Ishikawa (cell line): ENCODE results near the gene DPYD.

Source experiments
- CEBPB ChIP-seq: IDR thresholded peaks from 2 replicates; pipeline ENCODE4 v1.6.1; 2012
- CREB1 ChIP-seq: IDR thresholded peaks from 2 replicates; pipeline ENCODE4 v1.6.1; 2012; ENCODE audit warnings: low read depth
- EGR1 ChIP-seq: IDR thresholded peaks from 2 replicates; pipeline ENCODE4 v1.6.1; 2012
- EP300 ChIP-seq: IDR thresholded peaks from 2 replicates; pipeline ENCODE4 v1.6.1; 2012; ENCODE audit warnings: borderline replicate concordance
- FOXM1 ChIP-seq: IDR thresholded peaks from 2 replicates; pipeline ENCODE4 v1.6.1; 2012; ENCODE audit warnings: low read depth, borderline replicate concordance
- NFIC ChIP-seq: IDR thresholded peaks from 2 replicates; pipeline ENCODE4 v1.6.1; 2012
- RAD21 ChIP-seq: IDR thresholded peaks from 2 replicates; pipeline ENCODE4 v1.6.1; 2012; ENCODE audit warnings: low read depth
- REST ChIP-seq: IDR thresholded peaks from 2 replicates; pipeline ENCODE4 v1.6.1; 2012; ENCODE audit warnings: low read depth, mild to moderate bottlenecking
- TAF1 ChIP-seq: IDR thresholded peaks from 2 replicates; pipeline ENCODE4 v1.6.1; 2012; ENCODE audit warnings: low read depth, mild to moderate bottlenecking
- TCF12 ChIP-seq: IDR thresholded peaks from 2 replicates; pipeline ENCODE4 v1.6.1; 2012; ENCODE audit warnings: low read depth
- TEAD4 ChIP-seq: IDR thresholded peaks from 2 replicates; pipeline ENCODE4 v1.6.1; 2012
- USF1 ChIP-seq: IDR thresholded peaks from 2 replicates; pipeline ENCODE4 v1.6.1; 2012
- YY1 ChIP-seq: IDR thresholded peaks from 2 replicates; pipeline ENCODE4 v1.6.1; 2012; ENCODE audit warnings: low read depth
- ZBTB7A ChIP-seq: IDR thresholded peaks from 2 replicates; pipeline ENCODE4 v1.6.1; 2012; ENCODE audit warnings: low read depth
- TF ChIP-seq, protein P1 (sequence below): IDR thresholded peaks from 2 replicates; pipeline ENCODE4 v1.6.1; 2012

The DPYD gene

DNA sequence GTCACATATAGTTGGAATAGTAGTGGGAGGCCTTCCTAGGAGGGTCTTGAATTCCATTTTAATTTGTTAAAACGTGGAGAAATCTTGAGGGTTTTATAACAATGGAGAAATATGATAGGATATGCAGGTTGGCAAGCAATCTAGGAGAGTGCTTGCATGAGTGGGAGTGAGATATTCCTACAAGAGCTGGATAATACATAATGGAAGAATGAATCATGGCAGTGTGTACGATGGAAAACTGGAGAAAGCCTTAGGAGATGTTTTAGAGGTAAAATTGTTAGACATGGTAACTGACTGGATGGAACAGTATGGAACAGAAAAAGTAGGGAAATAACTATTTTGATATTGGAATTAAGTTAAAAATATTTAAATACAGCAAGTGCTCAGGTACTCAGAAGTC lies 846.9 kb downstream of the DPYD start:
- no peak for TF ChIP-seq TAF1
- no peak for TF ChIP-seq YY1
- no peak for TF ChIP-seq CEBPB
- no peak for TF ChIP-seq USF1
- TF ChIP-seq TEAD4 = no peak
- TF ChIP-seq NFIC = no peak
- no peak for TF ChIP-seq REST
- no peak for TF ChIP-seq EGR1
- TF ChIP-seq EP300 = no peak
- TF ChIP-seq CREB1 = no peak
- TF ChIP-seq FOXM1 = no peak
- TF ChIP-seq RAD21 = no peak
- TF ChIP-seq, protein P1, sequence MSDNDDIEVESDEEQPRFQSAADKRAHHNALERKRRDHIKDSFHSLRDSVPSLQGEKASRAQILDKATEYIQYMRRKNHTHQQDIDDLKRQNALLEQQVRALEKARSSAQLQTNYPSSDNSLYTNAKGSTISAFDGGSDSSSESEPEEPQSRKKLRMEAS = no peak
- no peak for TF ChIP-seq ZBTB7A
- no peak for TF ChIP-seq TCF12

GRCh38 chr1:97073169-97073568 lies 847.7 kb downstream of the DPYD start:
- no peak for TF ChIP-seq CREB1
- TF ChIP-seq REST = no peak
- TF ChIP-seq RAD21 = no peak
- TF ChIP-seq USF1 = no peak
- TF ChIP-seq TCF12 = no peak
- no peak for TF ChIP-seq YY1
- no peak for TF ChIP-seq EGR1
- no peak for TF ChIP-seq TAF1
- TF ChIP-seq CEBPB = no peak
- TF ChIP-seq EP300 = no peak
- TF ChIP-seq, protein P1 = no peak
- TF ChIP-seq FOXM1 = no peak
- TF ChIP-seq TEAD4 = no peak
- no peak for TF ChIP-seq ZBTB7A
- TF ChIP-seq NFIC = no peak

DNA sequence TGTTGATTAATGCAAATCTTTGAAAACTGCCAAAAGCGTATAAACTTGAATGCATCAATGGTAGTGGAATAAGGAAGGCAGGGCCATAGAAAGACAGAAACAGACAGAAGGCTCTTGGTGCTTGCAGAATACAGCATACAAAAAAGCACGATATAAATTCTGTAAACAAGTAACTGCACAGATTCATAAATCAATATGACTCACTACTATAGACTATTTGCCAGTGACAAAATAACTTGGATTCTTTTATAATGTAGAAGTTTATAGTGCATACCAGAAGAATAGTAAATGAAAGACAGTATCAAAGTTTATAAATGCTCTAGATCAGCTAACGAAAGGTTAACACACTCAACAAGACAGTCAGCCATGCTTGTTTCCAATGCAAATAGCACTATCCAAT lies 849.7 kb downstream of the DPYD start:
- no peak for TF ChIP-seq REST
- TF ChIP-seq EP300 = no peak
- no peak for TF ChIP-seq TCF12
- no peak for TF ChIP-seq CEBPB
- no peak for TF ChIP-seq RAD21
- TF ChIP-seq TEAD4 = no peak
- TF ChIP-seq YY1 = no peak
- TF ChIP-seq NFIC = no peak
- no peak for TF ChIP-seq FOXM1
- TF ChIP-seq TAF1 = no peak

DNA sequence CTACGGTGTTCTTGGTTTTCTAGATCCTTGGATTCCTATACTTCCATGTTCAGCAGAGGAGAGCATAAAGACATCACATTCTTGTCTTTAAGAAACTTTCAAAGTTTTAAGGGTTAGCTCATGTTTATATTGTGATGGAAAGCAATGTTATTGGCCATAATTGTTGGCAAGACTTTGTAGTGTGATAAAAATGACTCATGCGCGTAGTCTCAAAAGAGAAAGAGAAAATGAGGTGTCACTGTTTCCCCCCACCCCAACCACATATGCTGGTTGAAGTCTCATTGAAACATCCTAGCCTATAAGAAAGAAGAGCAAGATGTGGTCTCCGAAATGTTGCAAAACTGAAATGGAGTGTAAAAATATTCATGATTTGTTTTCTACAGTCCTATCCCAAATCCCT lies 850.5 kb downstream of the DPYD start:
- TF ChIP-seq, protein P1 = no peak
- TF ChIP-seq TEAD4 (no peak), TCF12 (no peak), EGR1 (no peak), EP300 (no peak), YY1 (no peak), RAD21 (no peak), CREB1 (no peak), CEBPB (no peak), FOXM1 (no peak), ZBTB7A (no peak), USF1 (no peak), NFIC (no peak)
